GM21723 (cell line): ENCODE data around the gene TBCA.

ENCODE experiments used
- ATAC-seq: cut with Tn5 transposase; IDR thresholded peaks from one replicate; pipeline ENCODE4 v1.9.1; 2021; ENCODE audit warnings: mild to moderate bottlenecking, moderate library complexity; ENCODE audit not compliant: unreplicated experiment

Gene TBCA

DNA sequence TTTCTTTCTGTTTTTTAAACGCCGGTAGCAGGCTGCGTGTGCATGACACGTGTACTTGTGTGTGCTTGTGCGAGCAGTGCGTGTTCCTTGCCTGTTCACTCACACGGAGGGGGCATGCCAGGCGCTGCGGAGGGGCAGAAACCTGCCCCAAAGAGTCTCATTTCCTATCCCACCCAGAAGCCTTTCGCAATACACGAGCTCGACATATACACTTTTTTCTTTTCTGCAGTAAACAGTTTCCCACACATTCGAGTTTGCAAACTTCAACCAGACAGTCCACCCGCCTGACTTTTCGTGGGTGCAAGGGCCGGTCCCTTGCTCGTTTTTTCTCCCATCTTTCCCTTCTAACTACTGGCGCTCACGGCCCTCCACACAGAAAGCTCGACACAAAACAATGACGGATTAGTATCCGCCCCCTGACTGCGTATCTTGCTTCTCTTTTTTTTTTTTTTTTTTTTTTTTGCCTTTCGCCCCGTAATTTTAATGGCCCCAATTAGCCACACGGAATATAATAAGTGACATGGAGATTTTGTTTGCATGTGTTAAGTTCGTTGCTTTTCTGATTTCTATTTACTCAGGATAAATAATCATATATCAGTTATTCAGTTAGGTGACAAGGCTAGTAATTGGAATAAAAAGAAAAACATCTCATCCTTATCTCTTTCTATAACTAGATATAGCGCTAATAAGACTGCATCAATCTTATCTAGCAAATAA, 132.3 kb downstream of the TBCA start:
- no peak for ATAC-seq

DNA sequence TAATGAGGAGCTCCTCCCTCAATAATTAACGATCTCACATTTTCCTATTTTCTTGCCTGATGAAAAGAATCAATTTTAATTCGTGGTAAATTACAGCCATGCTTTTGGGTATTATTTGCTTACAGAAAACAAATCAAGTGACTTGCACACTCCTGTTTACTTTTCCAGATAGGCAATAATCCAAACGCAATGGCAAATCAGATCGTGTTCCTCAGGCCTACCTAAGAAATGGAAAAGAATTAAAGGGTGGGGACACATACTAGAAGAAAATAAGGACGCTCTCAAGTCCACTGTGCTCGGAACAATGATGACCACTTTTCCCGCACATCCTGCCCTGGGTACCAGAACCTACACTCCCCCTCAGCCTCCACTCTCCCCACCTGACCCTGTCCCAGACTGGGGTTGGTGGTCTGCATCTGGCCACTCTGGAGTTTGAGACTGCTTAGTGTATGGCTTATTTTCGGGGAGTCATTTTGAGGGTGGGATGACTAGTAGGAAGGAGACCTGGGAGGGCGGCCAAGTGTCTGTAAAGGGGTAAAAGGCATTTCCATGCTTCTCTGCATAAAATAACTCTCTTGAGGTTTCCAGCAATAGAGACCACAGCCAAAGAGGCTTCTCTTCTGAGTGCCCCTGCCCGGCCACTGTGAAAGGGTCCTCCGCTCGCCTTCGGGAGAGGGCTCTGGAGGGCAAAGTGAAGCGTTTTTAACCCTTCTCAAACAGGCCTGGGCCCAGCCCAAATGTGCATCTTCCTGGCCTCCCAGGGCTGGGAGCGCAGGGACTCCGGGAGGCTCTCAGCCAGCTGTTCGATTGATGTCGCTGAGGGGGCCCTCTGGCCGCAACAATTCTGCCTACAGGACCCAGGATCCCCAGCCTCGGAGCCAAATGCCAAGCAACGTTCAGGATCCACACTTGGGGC, 133.1 kb downstream of the TBCA start:
- ATAC-seq = no peak

DNA sequence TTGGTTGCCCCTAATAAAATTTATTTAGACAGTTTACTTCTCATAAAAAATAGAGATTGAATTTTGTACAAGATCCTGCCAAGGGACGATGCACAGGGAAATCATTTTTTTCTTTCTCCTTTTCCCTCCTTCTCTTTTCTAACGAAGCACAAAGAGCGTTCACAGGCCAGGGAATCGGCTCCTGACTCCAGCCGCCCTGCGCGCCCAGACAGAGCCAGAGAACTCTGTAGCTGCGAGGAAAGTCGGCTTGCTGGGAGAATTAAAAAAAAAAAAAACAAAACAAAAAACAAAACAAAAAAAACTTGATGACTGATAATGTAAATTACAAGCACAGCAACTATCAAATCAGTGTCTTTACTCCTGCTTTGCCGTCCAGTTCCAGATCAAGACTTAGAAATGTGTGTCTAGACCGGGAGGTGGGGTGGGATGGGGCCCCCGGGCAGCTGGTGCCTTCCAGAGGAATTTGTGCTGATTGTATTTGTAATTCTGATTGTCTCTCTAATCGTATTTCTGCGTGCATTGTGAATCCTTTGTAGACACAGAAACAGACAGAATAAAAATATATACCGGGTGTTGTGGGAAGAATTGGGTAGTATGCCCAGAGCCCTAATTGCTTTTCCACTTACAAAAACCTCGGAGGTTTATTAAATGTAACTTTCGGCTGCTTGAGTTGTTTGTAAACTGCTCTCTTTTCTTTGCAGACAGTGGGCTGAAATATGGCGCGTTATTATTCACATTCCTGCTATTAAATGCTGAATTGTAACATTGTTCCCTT, 134.0 kb downstream of the TBCA start:
- ATAC-seq = no peak

DNA sequence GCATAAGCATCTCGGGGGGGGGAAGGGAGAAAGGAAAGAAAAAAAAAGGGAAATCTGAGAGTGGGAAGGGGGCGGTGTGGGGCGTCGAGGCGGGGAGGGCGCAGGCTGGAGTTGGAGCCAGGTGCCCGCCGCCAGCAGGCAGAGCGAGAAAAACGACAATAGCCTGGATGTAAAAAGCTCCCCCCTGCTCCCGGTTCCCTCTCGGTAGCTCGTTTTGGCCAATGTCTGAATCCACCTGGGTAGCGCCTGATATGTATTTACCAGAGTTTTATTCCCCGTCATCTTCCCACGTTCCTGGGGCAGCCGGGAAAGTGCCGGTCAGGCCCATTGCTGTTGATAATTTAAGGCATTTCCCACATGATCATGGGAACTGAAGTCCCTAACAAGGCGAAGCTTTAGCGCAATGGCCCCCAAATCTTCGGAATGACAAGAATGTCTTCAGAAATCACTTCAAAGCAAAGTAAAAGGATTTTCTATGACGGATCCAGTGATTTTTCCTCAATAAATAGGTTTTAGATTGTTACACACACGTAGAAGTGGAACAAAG, 134.7 kb downstream of the TBCA start:
- ATAC-seq = no peak
